NOMO-1 treated with DMSO at 0.1 percent for 48 hours (cell line): ENCODE measurements around the gene CEACAM19.
A peak's percentile ranks its signal among the peaks of the same experiment; 100 is the strongest.
"Not testable (repeated sequence)": the region's sequence is repeated elsewhere in the genome, so short reads cannot be mapped to it uniquely, and the experiment has no call there.

Source experiments
- DNase-seq: peaks from one replicate; lab custom pipeline; 2025; ENCODE audit not compliant: unreplicated experiment; lab: John Stamatoyannopoulos, UW

Gene CEACAM19

GRCh38 chr19:44673510-44673909 is 2.2 kb downstream of the CEACAM19 start:
- no peak for DNase-seq

- no peak for DNase-seq
Observed at GRCh38 chr19:44675521-44675920, 4.2 kb downstream of the CEACAM19 start.

GRCh38 chr19:44677019-44677811 is 5.9 kb downstream of the CEACAM19 start:
- DNase-seq = no peak

GRCh38 chr19:44680536-44680935 is 9.3 kb downstream of the CEACAM19 start:
- no peak for DNase-seq

GRCh38 chr19:44681992-44682790 is 10.9 kb downstream of the CEACAM19 start:
- DNase-seq = no peak

- no peak for DNase-seq
Observed at GRCh38 chr19:44682807-44683206, 11.5 kb downstream of the CEACAM19 start.

GRCh38 chr19:44683434-44684210 is 12.3 kb downstream of the CEACAM19 start:
- no peak for DNase-seq

- not testable (repeated sequence) for DNase-seq
Observed at GRCh38 chr19:44684396-44684795, 13.1 kb downstream of the CEACAM19 start.

GRCh38 chr19:44684892-44685863 is 13.9 kb downstream of the CEACAM19 start:
- no peak for DNase-seq

GRCh38 chr19:44685877-44686276 is 14.6 kb downstream of the CEACAM19 start:
- peak; percentile 45 for DNase-seq

- no peak for DNase-seq
Observed at GRCh38 chr19:44686896-44687295, 15.6 kb downstream of the CEACAM19 start.

GRCh38 chr19:44687888-44688287 is 16.6 kb downstream of the CEACAM19 start:
- peak; percentile 20 for DNase-seq

- DNase-seq = peak; percentile 39
Observed at GRCh38 chr19:44689290-44690130, 18.2 kb downstream of the CEACAM19 start.

GRCh38 chr19:44690131-44690440 is 18.8 kb downstream of the CEACAM19 start:
- DNase-seq = no peak

- DNase-seq = no peak
Observed at GRCh38 chr19:44692379-44692721, 21.1 kb downstream of the CEACAM19 start.

- no peak for DNase-seq
Observed at GRCh38 chr19:44694184-44694579, 22.9 kb downstream of the CEACAM19 start.

GRCh38 chr19:44696939-44697669 is 25.8 kb downstream of the CEACAM19 start:
- no peak for DNase-seq

GRCh38 chr19:44697670-44698034 is 26.4 kb downstream of the CEACAM19 start:
- no peak for DNase-seq
